DMS153 treated with DMSO at 0.1 percent for 48 hours (cell line): ENCODE results near the gene PEX16.

ENCODE experiments used
- DNase-seq: peaks from one replicate; lab custom pipeline; 2025; ENCODE audit not compliant: unreplicated experiment; lab: John Stamatoyannopoulos, UW

The PEX16 gene

DNA sequence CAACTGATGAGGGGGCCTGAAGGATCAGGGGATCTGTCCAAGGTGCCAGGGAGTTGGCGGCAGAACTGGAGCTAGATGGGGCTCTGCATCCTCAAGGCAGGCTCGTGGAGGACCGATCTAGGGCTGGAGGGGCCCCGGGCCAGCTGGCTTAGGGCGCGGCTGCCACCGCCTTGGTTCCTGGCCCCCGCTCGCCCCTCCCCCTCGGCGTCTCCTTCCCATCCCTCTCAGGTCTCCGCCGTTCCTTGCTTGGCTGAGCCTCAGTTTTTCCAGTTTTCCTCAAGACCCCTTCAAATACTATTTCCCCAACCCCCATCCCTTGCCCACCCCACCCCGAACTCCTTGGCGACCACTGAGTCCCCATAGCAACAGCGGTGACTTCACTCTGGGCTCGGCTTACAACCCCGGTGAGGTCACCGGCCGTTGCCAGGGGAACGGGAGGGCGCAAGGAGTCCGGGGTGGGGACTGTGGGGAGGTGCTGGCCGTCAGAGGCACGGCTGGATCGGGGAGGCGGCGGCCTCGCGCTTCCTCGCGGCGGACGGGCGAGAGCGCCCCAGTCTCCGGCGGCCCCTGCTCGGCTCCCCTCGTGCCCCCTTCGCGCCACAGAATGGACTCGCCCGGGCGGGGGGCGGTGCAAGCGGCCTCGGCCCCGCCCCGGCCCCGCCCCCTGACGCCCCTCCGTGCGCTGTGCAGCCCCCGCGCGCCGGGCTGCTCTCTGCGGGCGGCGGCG, 18.1 kb downstream of the PEX16 start:
- peak; percentile 80 for DNase-seq

DNA sequence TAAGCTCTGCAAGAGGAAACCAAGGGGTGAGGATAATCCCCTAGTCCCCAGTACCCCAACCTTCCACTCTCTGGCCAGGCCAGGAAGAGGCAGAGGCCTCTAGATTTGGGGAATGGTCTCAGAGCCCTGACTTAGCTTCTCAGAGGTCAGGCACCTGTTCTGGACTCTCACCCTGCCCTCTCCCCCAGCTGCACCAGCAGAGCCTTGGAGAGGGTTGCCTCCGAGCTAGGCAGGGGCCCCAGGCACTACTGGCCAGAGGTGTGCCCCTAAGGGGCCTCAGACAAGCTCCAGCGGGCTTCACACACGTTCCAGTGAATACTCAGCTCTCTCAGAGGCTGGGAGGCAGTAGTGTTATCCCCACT, 18.6 kb downstream of the PEX16 start:
- no peak for DNase-seq

DNA sequence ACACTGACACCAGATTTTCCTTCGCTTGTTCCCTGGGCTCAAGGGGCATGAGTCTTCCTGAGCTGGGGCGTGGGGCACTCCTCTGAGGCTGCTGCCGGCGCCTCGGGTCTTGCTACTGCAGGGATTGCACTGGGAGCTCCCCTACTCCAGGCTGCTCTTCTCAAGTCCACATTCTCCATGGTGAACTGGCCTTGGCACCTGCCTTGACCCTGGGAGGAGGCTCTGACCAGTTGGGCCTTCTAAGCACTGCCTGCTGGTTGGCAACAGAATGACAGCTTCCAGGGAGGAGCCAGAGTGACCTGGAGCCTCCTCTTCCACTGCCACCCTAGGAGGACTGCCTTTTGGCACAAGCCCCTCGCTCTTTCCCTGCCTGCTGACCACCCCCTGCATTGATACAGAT, 20.1 kb downstream of the PEX16 start:
- no peak for DNase-seq

DNA sequence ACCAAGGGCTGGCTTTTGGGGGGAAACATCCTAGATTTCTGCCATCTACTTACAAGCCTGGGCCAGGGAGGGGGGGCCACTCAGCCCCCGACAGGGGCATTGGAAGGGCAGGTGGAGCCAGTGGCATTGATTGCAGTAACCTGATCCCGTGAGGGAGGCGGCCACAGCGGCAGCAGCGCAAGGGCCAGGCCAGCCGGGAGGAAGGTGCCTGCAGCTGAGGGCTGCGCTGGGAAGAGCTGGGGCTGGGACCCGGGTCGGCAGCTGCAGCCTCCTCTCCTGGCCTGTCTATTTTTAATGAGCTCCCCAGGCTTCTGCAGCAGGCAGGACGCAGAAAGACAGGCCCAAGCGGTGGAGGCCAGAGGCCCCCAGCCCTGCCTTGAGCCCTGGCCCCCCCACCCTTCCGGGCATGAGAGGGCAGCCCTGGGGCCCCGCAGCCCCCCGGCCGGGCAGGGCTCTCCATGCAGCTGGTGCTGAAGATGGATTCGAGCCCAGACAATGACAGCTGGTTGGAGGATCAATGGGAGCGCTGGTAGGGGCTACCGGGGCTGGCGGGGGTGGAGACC, 21.2 kb downstream of the PEX16 start:
- peak; percentile 86 for DNase-seq

DNA sequence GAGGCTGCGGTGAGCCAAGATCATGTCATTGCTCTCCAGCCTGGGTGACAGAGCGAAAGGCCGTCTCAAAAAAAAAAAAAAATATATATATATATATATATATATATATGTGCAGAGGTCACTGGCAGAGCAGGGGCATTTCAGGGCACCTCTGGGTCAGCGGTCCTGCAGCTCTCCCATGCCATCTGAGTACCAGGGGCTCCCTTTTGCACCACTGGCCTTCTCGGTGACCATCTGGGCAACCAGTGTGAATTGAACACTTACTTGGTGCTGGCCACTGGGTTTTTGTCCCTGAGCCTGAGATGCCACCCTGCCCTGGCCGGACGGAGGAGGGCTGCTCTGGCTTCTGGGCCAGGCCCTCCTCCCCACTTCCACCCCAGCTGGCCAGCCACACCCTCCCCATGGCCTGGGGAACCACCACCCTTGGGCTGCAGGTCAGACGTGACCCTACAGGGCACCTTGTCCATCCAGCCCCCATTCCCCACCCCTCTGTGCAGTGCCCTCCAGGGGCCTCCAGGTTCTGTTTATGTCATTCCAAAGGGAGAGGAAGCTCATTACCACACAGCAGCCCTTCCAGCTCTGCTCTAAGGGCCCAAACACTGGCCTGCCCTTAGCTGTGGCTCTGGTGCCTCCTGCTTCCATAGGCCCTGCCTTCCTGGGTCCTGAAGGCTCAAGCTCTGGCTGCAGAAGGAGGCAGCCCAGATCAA, 22.0 kb downstream of the PEX16 start:
- DNase-seq: no peak

DNA sequence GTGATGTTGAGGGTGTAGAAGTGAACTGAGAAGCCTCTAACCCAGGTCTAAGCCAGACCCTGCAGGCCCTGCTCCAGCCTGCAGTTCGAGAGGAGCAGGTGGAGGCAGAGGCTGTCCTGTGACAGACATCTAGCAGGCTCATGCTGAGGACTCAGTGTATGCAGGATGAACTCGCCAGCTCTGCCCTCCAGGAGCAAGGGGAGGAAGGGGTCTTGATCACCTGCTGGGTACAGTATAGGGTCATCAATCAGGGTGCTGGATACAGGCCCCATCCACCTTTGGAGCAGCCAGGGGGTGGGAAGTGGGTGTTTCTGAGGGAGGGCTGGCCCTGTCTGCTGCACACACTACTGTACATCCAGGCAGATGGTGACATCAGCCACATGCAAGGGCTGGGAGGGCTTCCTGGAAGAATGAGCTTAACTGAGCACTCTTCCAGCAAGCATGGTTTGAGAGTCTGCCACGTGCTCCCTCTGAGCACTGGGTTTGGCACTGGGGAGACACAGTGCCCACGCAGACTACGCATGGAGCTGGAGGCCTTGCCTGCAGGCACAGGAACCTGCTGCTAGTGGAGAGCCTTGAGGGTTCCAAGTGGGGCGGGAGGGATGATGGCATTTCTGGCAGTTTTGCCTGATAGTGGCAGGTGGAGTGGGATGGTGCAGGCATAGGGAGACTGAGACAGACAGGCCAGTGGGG, 23.0 kb downstream of the PEX16 start:
- no peak for DNase-seq

DNA sequence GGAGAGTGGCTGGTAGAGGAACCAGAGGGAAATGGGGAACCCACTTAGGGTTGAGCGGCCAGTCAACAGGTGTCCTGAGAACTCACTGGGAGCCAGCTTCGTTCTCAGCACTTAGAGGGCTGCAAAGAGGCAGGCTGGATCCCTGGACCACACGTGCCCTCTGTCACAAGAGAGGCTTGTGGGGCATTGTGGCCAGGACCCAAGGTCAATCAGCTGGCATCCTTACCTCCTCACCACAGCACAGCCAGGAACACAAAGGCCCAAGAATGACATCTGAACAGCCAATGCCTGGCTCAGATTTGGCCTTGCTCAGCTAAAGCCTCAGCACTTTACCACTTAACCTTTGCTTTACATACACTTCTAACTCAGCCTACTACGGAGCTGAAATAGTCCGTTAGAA, 24.8 kb downstream of the PEX16 start:
- DNase-seq: no peak

DNA sequence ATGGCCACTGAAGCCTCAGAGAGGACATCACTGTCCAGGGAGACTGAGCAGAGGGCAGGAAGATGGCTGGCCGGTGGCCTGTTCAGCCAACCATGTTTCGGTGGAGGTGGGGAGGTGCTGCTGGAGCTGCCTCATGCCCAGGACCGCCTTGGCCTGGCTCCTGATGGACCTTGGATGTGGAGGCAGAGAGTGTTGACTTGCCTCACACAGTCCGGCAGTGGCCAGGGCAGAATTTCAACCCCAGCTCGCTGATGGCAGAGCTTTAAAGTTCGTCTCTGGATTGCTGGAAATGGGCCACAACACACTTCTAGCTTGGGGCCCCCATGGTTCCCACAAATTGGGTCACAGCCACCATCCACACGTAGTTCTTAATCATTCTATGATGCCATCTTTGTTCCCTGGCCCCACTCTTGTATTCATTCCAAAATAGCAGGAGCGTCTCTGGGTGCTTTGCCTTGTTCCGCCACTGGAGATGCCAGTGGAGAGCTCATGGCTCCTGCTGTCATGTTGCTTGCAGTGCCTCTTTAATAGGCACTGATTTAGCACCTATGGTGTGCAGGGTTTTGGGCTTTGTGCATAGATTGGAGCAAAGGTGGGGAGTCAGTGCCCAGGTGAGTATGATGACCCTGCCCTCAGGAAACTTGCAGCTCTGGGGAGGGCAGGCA, 26.7 kb downstream of the PEX16 start:
- DNase-seq: no peak

DNA sequence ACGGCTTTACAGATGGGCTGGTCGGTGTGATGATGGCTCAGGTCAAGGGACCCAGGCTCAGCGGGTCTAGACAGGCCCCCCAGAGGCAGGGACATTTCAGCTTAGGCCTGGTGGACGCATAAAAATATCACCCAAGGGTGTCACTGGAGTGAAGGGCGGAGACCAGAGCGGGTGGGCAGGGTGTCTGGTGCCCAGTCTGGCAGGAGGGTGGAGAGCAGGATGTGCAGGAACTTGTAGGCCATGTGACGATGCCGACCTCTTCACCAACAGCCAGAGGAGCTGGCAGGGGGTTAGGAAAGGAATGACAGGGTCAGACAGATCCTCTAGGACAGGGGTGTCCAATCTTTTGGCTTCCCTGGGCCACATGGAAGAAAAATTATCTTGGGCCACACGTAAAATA, 27.7 kb downstream of the PEX16 start:
- no peak for DNase-seq

DNA sequence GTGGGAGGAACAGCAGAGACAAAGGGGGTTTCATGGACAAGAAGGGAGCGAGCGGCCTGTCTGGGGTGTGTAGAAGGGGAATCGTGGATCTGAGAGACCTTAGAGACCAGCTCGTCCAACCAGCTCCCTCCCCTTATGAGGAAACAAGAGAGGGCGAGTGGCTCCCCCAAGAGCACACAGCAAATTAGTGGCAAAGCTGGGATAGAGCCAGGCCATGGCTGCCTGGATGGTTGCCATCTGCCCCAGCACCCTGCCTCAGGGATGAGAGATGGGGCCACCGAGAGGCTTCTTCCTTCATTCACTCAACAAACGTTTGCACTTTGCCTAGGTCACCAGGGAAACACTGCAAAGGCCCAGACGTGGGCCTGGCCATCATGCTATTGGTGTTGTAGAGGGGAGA, 28.1 kb downstream of the PEX16 start:
- DNase-seq: no peak

DNA sequence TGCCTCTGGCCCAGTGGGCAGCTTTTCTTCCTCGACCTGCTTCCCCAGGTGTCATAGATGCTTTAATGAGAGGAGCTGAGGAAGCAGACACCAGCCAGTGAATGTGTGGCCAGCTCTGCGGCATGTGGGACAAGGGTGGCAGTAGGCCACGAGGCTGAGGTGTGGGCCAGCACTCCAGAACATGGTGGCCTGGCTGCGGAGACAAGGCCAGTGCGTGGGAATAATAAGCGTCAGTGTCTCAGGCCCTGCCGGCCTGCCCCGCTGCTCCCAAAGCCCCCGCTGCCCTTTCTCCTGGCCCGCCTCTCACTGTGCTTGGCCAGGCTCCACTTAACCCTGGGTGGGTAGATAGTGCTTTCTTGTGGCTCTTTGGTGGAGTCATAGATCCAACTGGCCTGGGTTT, 30.1 kb downstream of the PEX16 start:
- DNase-seq: no peak

DNA sequence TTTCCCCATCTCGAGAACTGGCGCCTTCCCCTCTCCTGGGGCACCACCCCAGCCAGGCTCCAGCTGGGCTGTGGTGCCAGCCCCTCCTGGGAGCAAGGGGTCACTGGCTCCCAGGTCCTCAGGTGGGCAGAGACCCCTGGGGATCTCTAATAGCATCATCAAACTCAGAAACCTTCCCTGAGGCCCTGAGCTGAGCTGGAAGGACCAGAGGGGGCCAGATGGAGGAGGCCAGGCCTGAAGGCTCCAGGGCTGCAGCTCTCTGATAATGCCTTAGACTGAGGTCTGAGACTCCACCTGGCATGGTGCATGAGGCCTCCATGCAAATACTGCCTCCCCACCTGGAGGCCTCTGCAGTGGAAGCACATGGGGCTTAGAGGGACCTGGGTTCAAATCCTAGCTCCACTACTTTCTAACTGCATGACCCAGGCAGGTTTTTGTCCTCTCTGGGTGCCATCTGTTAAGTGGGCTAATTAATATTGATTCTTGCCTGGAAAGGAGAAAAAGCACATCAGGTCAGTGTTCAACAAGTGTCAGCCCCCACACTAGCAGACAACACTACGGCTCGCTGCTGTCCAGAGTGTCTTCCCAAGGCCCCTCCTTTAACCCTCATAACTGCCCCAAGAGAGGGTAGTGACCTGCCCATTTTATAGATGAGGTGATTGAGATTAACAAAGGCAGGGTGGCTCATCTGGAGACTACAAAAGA, 30.7 kb downstream of the PEX16 start:
- no peak for DNase-seq

DNA sequence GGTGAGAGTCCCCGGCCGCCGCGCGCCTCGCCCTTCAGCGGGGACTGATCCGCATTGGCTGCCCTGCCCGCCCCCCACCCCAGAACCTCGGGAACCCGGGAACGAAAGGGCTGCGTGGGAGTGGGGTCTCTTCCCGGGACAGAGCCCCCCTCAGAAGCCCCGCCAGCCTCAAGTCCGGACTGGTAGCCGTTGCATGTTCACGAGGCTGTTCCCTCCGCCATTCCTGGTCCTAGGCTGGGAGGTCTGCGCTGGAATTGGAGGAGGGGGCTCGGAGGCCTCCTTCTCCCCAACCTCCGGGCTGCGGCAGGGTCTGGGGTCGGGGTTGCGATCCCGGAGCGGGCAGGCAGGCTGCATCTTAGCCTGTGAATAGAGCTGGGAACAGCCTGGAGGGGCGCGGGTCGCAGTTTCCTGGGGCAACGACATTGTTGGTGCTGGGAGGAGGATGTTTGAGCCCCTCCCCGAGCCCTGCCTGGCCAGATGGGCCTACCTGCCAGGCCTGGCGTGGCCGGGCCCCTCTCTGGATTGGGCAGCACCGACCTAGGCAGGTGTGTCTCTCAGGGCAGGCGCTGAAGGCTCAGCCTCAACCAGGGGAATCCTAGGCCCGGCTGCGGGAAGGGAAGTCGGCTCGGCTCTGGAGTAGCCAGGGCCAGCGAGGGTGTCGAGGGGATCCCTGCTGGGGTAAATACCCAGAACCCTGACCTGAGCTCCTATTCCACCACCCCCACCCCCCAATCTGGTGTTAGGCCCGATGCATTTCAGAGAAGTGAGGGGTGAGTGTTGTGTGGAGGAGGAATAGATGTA, 31.6 kb downstream of the PEX16 start:
- DNase-seq: peak; percentile 13

DNA sequence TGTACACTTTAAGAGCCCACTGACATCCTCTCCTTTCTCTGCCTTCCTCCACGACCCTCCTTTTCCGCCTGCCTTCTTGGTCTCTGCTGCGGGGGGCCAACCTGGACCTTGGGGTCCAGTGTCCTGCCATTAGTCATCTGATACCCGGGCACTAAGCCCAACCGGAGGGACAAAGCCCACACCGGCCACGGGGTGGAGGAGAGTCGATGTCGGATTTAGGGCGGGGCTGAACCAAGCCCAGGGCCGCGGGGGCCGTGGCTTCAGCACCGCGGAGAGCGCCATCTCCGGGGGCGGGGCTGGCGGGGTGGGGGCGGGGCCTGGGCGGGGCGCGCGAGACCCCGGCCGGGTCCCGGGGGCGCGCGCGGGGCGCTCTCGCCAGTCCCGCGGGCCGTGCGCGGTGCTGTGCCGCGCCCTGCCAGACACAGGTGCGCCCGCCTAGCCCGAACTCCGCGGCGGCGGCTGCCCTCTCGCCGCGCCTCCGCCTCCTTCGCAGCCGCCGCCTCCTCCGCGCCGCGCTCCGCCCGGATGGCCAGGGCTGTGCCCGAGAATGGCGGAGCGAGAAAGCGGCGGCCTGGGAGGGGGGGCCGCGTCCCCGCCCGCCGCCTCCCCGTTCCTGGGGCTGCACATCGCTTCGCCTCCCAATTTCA, 32.3 kb downstream of the PEX16 start, which contains the start of gene MAPK8IP1:
MAPK8IP1 (plus strand) TSS at position 378 of the 647 bp plus-strand sequence; CDS start at position 548, 170 bp downstream.
- peak; percentile 25 for DNase-seq

DNA sequence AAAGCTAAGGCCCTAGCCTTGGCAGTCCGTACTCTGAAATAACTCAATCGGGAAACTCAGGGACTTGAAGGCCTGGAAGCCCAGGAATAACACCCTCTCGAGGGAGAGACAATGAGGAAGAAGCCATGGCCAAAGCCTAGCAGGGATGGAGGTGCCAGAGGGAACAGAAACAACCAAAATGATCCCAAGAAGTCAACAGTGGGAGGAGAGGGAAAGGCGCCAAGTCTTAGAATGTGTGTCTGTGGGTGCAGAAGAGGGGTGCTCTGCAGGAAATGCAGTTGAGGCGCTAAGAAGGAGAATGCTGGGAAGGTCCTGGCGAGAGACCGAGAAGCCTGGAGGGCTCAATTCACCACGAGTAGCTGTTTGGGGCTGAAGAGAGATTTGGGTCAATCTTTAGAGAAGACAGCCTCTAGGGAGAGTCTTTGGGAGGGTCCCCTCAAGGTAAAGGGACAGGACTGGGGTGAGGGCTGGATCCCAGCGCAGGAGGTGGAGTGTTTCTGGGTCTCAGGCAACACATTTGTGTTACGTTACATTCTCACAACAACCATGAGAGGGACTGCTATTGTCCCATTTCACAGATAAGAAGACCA, 33.0 kb downstream of the PEX16 start:
- no peak for DNase-seq

DNA sequence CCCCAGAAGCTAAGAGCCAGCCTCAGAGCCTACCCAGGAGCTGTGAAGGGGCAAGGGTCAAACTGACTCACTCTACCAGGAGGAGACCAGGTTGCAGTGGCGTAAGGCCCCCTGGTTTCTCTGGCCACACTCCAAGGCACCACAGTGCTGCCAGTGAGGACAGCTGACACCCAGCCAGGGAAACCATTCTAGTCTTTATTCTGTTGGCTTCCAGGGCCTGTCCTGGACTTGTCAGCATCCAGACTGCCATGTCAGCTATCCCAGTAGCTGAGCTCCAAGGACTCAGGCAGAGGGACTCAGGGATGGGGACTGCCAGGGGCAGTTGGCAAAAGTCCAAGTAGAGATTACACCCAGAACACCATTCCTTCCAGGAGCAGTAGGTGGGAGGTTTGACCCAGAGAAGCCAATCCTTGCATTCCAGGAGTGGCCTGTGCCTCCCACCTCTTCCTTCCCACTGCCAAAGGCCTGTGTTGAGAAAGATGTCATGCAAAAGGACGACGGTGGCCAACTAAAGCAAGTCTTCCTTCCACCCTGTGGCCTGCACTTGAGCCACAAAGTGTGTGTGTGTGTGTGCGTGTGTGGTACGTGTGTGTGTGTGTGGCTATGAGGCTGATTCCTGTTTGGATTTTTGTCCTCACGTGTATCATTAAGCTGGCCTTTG, 35.8 kb downstream of the PEX16 start:
- DNase-seq: no peak

DNA sequence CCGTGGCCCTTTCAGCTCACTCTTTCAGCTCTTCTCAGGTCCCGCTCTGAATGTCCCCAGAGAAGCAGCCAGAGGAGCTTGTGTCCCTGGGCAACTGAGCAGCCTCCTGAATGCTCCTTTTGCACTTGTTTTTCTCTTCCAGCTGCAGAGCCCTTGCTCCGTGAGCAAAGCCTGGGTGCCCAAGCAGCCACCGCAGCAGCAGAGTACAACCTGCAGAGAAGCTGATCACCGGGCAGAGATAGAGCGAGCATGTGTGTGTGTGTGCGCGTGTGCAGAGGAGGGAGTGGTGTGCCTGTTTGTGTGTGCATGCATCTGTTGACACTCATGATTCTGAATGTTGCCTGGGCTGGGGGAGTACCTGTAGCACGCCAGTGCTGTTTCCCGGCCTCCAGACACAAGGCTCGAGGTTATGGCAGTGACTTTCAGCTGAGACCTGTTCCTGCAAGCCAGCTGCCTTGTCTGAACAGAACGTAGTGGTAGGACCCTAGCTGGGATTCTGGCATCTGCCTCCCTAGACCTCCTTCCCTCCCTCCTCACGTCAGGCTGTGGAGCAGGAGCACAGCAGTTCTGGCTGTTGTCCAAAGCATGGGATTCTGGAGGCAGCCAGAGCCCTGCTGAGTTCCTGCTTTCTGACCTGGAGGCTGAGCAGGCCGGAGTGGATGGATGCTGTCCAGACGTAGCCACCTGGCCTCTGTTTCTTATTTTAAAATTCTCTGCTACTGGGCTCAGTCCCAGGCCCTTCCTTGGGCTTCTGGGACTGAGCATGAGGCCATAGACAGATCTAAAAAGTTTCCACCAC, 36.7 kb downstream of the PEX16 start:
- DNase-seq: no peak
